Measurements from ENCODE around the gene KIRREL3.

The KIRREL3 gene

DNA sequence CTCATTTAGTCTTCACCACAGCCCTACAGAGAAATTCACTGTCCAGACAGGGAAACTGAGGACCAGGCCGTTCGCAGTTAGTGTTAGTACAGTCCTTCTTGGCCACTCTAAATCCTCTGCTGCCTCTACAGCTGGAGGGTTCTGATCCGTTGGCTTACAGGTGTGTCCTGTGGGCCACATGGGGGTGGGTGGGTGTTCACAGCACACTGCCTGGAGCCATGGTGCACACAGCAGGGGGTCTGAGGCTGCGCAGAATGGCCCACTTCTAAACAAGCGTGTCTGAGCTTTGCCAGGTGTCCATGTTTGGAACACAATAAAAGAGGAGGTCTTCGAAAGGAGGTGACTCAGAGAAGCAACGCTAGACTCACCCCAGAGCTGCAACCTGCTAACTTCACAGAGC, 396.1 kb downstream of the KIRREL3 start:
- DNase-seq, result no peak
- Histone ChIP-seq H3K23ac (ENCODE audit: low read length) (no peak overlapping the region), H3K4ac (ENCODE audit: low read depth, low read length) (no peak overlapping the region), H3K9ac (ENCODE audit: low read length) (no peak overlapping the region), H3K4me1 (ENCODE audit: control insufficient read depth, low read depth, low read length) (peaks cover 11% of the 10 kb centered on the region), H2BK120ac (ENCODE audit: low read depth, low read length) (no peak overlapping the region), H3K79me2 (ENCODE audit: control insufficient read depth, insufficient read depth, low read length) (no peaks in the 10 kb centered on the region), H2BK5ac (ENCODE audit: low read length) (no peak overlapping the region), H3K27me3 (ENCODE audit: insufficient read depth, low read length, poor library complexity) (no peaks in the 10 kb centered on the region), H4K8ac (ENCODE audit: low read depth, low read length) (no peak overlapping the region), H3K27ac (ENCODE audit: low read depth, low read length) (no peak overlapping the region), H3K4me3 (ENCODE audit: low read length) (no peak overlapping the region), H3K56ac (ENCODE audit: low read length) (no peak overlapping the region), H4K5ac (ENCODE audit: low read length) (no peak overlapping the region), H3K36me3 (ENCODE audit: control insufficient read depth, insufficient read depth, low read length) (no peaks in the 10 kb centered on the region), H2AK5ac (ENCODE audit: low read length) (no peak overlapping the region), H3K18ac (ENCODE audit: low read length) (no peak overlapping the region), H3K4me2 (ENCODE audit: low read length) (no peak overlapping the region), H3K79me1 (ENCODE audit: low read length) (no peaks in the 10 kb centered on the region), H2BK15ac (replicated peaks; ENCODE audit: low read depth) (no peak overlapping the region)
- WGBS (ENCODE audit: extremely low coverage, insufficient coverage, low lambda C conversion rate), result no CpG with 5 or more reads among the region's 7 CpGs

GRCh38 chr11:126603486-126603885, 397.1 kb downstream of the KIRREL3 start:
- Histone ChIP-seq H3K4ac (ENCODE audit: low read depth, low read length) (no peak overlapping the region), H4K5ac (ENCODE audit: low read length) (no peak overlapping the region), H3K27me3 (ENCODE audit: insufficient read depth, low read length, poor library complexity) (no peaks in the 10 kb centered on the region), H2BK5ac (ENCODE audit: low read length) (no peak overlapping the region), H3K18ac (ENCODE audit: low read length) (no peak overlapping the region), H3K4me2 (ENCODE audit: low read length) (no peak overlapping the region), H3K56ac (ENCODE audit: low read length) (no peak overlapping the region), H2BK120ac (ENCODE audit: low read depth, low read length) (no peak overlapping the region), H2BK15ac (replicated peaks; ENCODE audit: low read depth) (no peak overlapping the region), H2AK5ac (ENCODE audit: low read length) (no peak overlapping the region), H4K8ac (ENCODE audit: low read depth, low read length) (no peak overlapping the region), H3K4me1 (ENCODE audit: control insufficient read depth, low read depth, low read length) (peaks cover 11% of the 10 kb centered on the region), H3K36me3 (ENCODE audit: control insufficient read depth, insufficient read depth, low read length) (no peaks in the 10 kb centered on the region), H3K79me1 (ENCODE audit: low read length) (no peaks in the 10 kb centered on the region), H3K4me3 (ENCODE audit: low read length) (no peak overlapping the region), H3K9ac (ENCODE audit: low read length) (no peak overlapping the region), H3K27ac (ENCODE audit: low read depth, low read length) (no peak overlapping the region), H3K23ac (ENCODE audit: low read length) (no peak overlapping the region), H3K79me2 (ENCODE audit: control insufficient read depth, insufficient read depth, low read length) (no peaks in the 10 kb centered on the region)
- no CpG with 5 or more reads among the region's 6 CpGs for WGBS (ENCODE audit: extremely low coverage, insufficient coverage, low lambda C conversion rate)
- no peak for DNase-seq

DNA sequence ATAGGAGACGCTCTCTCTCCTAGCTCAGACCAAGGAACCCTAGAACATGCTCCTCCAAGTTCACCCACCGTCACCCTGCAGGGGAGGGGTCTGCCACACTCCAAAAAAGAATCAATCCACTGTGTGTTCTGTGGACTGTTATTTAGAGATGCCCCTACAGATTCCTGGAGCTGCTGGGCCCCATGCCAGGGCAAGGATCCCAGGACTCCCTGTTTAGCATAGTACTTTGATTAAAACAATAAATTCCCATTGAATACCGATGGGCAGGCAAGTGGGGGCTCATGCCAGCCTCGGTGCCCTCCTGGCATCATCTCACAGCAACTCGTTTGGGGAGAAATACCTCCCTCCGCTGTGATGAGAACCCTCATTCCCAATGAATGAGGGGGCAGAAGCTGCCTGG, 397.6 kb downstream of the KIRREL3 start:
- Histone ChIP-seq H3K4ac (ENCODE audit: low read depth, low read length) (no peak overlapping the region), H3K9ac (ENCODE audit: low read length) (no peak overlapping the region), H3K23ac (ENCODE audit: low read length) (no peak overlapping the region), H2BK120ac (ENCODE audit: low read depth, low read length) (no peak overlapping the region), H3K27me3 (ENCODE audit: insufficient read depth, low read length, poor library complexity) (no peaks in the 10 kb centered on the region), H3K4me3 (ENCODE audit: low read length) (no peak overlapping the region), H3K79me1 (ENCODE audit: low read length) (no peaks in the 10 kb centered on the region), H4K5ac (ENCODE audit: low read length) (no peak overlapping the region), H3K4me2 (ENCODE audit: low read length) (no peak overlapping the region), H3K36me3 (ENCODE audit: control insufficient read depth, insufficient read depth, low read length) (no peaks in the 10 kb centered on the region), H4K8ac (ENCODE audit: low read depth, low read length) (no peak overlapping the region), H3K4me1 (ENCODE audit: control insufficient read depth, low read depth, low read length) (peaks cover 11% of the 10 kb centered on the region), H2BK15ac (replicated peaks; ENCODE audit: low read depth) (no peak overlapping the region), H3K18ac (ENCODE audit: low read length) (no peak overlapping the region), H3K27ac (ENCODE audit: low read depth, low read length) (no peak overlapping the region), H3K56ac (ENCODE audit: low read length) (no peak overlapping the region), H2BK5ac (ENCODE audit: low read length) (no peak overlapping the region), H3K79me2 (ENCODE audit: control insufficient read depth, insufficient read depth, low read length) (no peaks in the 10 kb centered on the region), H2AK5ac (ENCODE audit: low read length) (no peak overlapping the region)
- no CpG with 5 or more reads among the region's 6 CpGs for WGBS (ENCODE audit: extremely low coverage, insufficient coverage, low lambda C conversion rate)
- DNase-seq, result no peak

- Histone ChIP-seq H2BK120ac (ENCODE audit: low read depth, low read length) (no peak overlapping the region), H3K4ac (ENCODE audit: low read depth, low read length) (no peak overlapping the region), H2BK15ac (replicated peaks; ENCODE audit: low read depth) (no peak overlapping the region), H2BK5ac (ENCODE audit: low read length) (no peak overlapping the region), H3K27me3 (ENCODE audit: insufficient read depth, low read length, poor library complexity) (no peaks in the 10 kb centered on the region), H3K4me1 (ENCODE audit: control insufficient read depth, low read depth, low read length) (peaks cover 11% of the 10 kb centered on the region), H3K79me1 (ENCODE audit: low read length) (no peaks in the 10 kb centered on the region), H3K23ac (ENCODE audit: low read length) (peak overlapping the region; percentile 45), H3K4me3 (ENCODE audit: low read length) (no peak overlapping the region), H4K5ac (ENCODE audit: low read length) (no peak overlapping the region), H3K79me2 (ENCODE audit: control insufficient read depth, insufficient read depth, low read length) (no peaks in the 10 kb centered on the region), H3K9ac (ENCODE audit: low read length) (no peak overlapping the region), H2AK5ac (ENCODE audit: low read length) (no peak overlapping the region), H3K27ac (ENCODE audit: low read depth, low read length) (no peak overlapping the region), H3K56ac (ENCODE audit: low read length) (peak overlapping the region; percentile 42), H3K36me3 (ENCODE audit: control insufficient read depth, insufficient read depth, low read length) (no peaks in the 10 kb centered on the region), H4K8ac (ENCODE audit: low read depth, low read length) (no peak overlapping the region), H3K18ac (ENCODE audit: low read length) (peak overlapping the region; percentile 31), H3K4me2 (ENCODE audit: low read length) (no peak overlapping the region)
- DNase-seq, result no peak
- WGBS (ENCODE audit: extremely low coverage, insufficient coverage, low lambda C conversion rate), result no CpG with 5 or more reads among the region's 12 CpGs
These were observed 398.1 kb downstream of the KIRREL3 start for GRCh38 chr11:126602349-126602940.

DNA sequence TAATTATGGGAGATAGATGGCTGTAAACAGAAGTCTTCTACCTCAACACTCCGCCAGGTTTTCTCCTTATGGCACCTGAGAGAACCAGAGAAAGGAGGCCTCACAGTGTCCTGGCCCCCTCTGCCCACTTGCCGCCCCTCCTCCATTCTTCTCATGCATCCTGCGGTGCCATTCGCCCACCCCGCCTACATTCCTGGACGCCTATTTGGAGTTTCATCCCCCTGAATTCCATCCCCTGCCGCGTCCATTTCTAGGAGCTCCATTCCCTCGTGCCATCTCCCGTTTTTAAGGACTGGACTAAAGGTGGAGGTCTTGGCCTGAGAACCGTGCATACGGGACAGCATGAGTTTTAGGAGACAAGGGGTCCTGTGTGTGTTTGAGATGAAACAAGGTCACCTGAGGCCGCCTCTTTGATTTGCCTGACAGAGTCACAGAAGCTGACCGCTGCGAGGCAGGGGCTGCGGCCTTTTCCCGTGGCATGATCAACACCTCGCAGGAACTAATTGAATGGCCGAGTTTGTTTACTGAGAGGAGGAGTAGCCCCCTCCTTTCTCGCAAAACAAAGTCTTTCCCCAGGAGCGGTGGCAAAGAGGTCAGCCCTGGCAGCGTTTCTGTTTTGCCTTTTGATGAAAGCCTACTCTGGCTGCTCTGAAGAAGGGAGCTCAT, 398.9 kb downstream of the KIRREL3 start:
- no peak overlapping the region for H3K9ac ChIP-seq (ENCODE audit: low read length)
- H3K79me1 ChIP-seq (ENCODE audit: low read length), result no peaks in the 10 kb centered on the region
- no peak overlapping the region for H3K4me2 ChIP-seq (ENCODE audit: low read length)
- no peak overlapping the region for H3K4ac ChIP-seq (ENCODE audit: low read depth, low read length)
- H3K4me3 ChIP-seq (ENCODE audit: low read length), result no peak overlapping the region
- H2AK5ac ChIP-seq (ENCODE audit: low read length), result no peak overlapping the region
- no peak overlapping the region for H2BK15ac ChIP-seq (replicated peaks; ENCODE audit: low read depth)
- peak; percentile 50 for DNase-seq
- H3K27me3 ChIP-seq (ENCODE audit: insufficient read depth, low read length, poor library complexity), result no peaks in the 10 kb centered on the region
- H2BK120ac ChIP-seq (ENCODE audit: low read depth, low read length), result no peak overlapping the region
- no peak overlapping the region for H2BK5ac ChIP-seq (ENCODE audit: low read length)
- no peaks in the 10 kb centered on the region for H3K79me2 ChIP-seq (ENCODE audit: control insufficient read depth, insufficient read depth, low read length)
- peak overlapping the region; percentile 31 for H3K18ac ChIP-seq (ENCODE audit: low read length)
- H3K23ac ChIP-seq (ENCODE audit: low read length), result no peak overlapping the region
- no peaks in the 10 kb centered on the region for H3K36me3 ChIP-seq (ENCODE audit: control insufficient read depth, insufficient read depth, low read length)
- peaks cover 11% of the 10 kb centered on the region for H3K4me1 ChIP-seq (ENCODE audit: control insufficient read depth, low read depth, low read length)
- H3K27ac ChIP-seq (ENCODE audit: low read depth, low read length), result no peak overlapping the region
- H3K56ac ChIP-seq (ENCODE audit: low read length), result peak overlapping the region; percentile 9
- H4K8ac ChIP-seq (ENCODE audit: low read depth, low read length), result no peak overlapping the region
- no CpG with 5 or more reads among the region's 22 CpGs for WGBS (ENCODE audit: extremely low coverage, insufficient coverage, low lambda C conversion rate)
- no peak overlapping the region for H4K5ac ChIP-seq (ENCODE audit: low read length)

DNA sequence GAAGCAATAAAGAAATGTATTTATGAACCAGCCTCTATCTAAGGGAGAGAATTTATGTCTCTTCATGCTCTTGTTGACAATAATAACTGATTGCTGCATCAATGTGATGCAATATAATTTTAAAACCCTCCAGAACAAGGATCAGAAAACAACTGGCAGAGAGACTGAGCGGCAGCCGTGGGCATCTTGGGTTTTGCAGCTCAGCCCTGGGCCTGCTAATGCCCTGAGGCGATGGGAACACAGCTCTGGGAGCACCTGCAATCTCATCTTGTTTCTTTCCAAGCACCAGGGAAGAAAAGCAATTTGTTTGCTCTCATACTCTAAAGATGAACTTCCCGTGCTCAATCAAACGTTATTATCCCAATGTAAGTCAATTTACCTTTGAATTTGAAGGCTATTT, 399.4 kb downstream of the KIRREL3 start:
- no peak overlapping the region for H2AK5ac ChIP-seq (ENCODE audit: low read length)
- H2BK5ac ChIP-seq (ENCODE audit: low read length), result no peak overlapping the region
- H3K27ac ChIP-seq (ENCODE audit: low read depth, low read length), result no peak overlapping the region
- no peak overlapping the region for H3K23ac ChIP-seq (ENCODE audit: low read length)
- no peak overlapping the region for H3K4ac ChIP-seq (ENCODE audit: low read depth, low read length)
- no peaks in the 10 kb centered on the region for H3K79me1 ChIP-seq (ENCODE audit: low read length)
- H4K5ac ChIP-seq (ENCODE audit: low read length), result no peak overlapping the region
- H3K56ac ChIP-seq (ENCODE audit: low read length), result no peak overlapping the region
- no peak overlapping the region for H2BK120ac ChIP-seq (ENCODE audit: low read depth, low read length)
- H3K36me3 ChIP-seq (ENCODE audit: control insufficient read depth, insufficient read depth, low read length), result no peaks in the 10 kb centered on the region
- H4K8ac ChIP-seq (ENCODE audit: low read depth, low read length), result no peak overlapping the region
- H3K79me2 ChIP-seq (ENCODE audit: control insufficient read depth, insufficient read depth, low read length), result no peaks in the 10 kb centered on the region
- H3K27me3 ChIP-seq (ENCODE audit: insufficient read depth, low read length, poor library complexity), result no peaks in the 10 kb centered on the region
- H2BK15ac ChIP-seq (replicated peaks; ENCODE audit: low read depth), result no peak overlapping the region
- H3K4me3 ChIP-seq (ENCODE audit: low read length), result no peak overlapping the region
- no peak overlapping the region for H3K9ac ChIP-seq (ENCODE audit: low read length)
- DNase-seq, result no peak
- no CpG with 5 or more reads among the region's 5 CpGs for WGBS (ENCODE audit: extremely low coverage, insufficient coverage, low lambda C conversion rate)
- H3K18ac ChIP-seq (ENCODE audit: low read length), result no peak overlapping the region
- no peak overlapping the region for H3K4me2 ChIP-seq (ENCODE audit: low read length)
- H3K4me1 ChIP-seq (ENCODE audit: control insufficient read depth, low read depth, low read length), result peaks cover 11% of the 10 kb centered on the region
